Coronary artery (tissue), 2 donors: ENCODE data around the gene DRAM1.
A peak's percentile ranks its signal among the peaks of the same experiment; 100 is the strongest.

Source experiments
- DNase-seq: peaks from one replicate; pipeline ENCODE4 v3.0.0-alpha.2; 2017; ENCODE audit warnings: low spot score
- H3K27ac ChIP-seq, 2 donors: fragments of 200-600 bp; sonication (generic); one replicate each; pipeline ENCODE4 v1.5.1; 2016 to 2019
- H3K4me3 ChIP-seq: fragments of 200-600 bp; sonication (generic); 2 replicates; pipeline ENCODE4 v1.5.1; 2016; ENCODE audit warnings: mild to moderate bottlenecking, moderate library complexity
- TF ChIP-seq, protein P1 (sequence below): fragments of 200-600 bp; sonication (generic); IDR thresholded peaks from one replicate; pipeline ENCODE4 v1.5.1; 2019; ENCODE audit warnings: antibody characterized with exemption

DRAM1 gene

DNA sequence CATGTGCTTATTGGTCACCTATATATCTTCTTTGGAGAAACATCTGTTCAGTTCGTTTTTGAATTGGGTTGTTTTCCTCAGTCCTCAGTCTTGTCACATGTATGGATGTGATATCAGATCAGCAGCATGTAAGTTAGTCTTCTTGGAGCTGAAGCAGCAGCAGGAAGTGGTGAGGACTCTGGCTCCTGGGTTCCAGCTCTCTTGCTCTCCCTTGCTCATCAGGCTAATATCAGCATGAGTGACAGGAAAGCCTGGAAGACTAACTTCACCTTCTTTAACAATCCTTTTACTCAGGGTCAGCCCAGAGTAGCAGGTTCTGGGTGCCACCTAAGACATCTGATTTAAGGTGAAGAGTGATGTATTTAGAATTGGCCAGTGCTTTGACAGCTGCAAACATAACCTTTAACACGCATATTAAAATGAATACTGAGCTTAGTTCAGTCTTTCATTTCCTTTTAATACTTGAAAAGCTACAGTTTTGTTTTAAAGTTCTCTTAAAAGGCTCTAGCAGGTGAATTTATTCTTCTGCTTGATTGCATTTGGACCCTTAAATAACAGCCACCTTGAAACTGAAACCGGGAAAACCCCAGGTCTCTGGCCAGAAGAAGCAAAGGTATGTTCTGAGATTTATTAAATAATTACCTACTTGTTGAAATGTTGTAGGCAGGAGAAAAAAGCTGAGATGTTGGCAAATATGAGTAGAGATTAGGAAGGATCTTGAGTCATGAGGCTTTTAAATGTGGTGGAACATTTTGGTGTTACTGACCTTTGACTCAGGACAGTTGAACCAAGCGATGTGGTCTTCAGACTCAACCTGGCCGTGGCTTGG, 54.3 kb downstream of the DRAM1 start:
- no peak for DNase-seq
- Histone ChIP-seq H3K27ac (no peak overlapping the region), H3K4me3 (no peak overlapping the region)
- TF ChIP-seq, protein P1, sequence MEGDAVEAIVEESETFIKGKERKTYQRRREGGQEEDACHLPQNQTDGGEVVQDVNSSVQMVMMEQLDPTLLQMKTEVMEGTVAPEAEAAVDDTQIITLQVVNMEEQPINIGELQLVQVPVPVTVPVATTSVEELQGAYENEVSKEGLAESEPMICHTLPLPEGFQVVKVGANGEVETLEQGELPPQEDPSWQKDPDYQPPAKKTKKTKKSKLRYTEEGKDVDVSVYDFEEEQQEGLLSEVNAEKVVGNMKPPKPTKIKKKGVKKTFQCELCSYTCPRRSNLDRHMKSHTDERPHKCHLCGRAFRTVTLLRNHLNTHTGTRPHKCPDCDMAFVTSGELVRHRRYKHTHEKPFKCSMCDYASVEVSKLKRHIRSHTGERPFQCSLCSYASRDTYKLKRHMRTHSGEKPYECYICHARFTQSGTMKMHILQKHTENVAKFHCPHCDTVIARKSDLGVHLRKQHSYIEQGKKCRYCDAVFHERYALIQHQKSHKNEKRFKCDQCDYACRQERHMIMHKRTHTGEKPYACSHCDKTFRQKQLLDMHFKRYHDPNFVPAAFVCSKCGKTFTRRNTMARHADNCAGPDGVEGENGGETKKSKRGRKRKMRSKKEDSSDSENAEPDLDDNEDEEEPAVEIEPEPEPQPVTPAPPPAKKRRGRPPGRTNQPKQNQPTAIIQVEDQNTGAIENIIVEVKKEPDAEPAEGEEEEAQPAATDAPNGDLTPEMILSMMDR = no peak

- TF ChIP-seq, protein P1 = no peak
- Histone ChIP-seq H3K27ac (peak overlapping the region in 1 of 2 donors; percentile 82), H3K4me3 (no peak overlapping the region)
- DNase-seq = no peak
Observed at GRCh38 chr12:101933866-101934514, 56.6 kb downstream of the DRAM1 start.

DNA sequence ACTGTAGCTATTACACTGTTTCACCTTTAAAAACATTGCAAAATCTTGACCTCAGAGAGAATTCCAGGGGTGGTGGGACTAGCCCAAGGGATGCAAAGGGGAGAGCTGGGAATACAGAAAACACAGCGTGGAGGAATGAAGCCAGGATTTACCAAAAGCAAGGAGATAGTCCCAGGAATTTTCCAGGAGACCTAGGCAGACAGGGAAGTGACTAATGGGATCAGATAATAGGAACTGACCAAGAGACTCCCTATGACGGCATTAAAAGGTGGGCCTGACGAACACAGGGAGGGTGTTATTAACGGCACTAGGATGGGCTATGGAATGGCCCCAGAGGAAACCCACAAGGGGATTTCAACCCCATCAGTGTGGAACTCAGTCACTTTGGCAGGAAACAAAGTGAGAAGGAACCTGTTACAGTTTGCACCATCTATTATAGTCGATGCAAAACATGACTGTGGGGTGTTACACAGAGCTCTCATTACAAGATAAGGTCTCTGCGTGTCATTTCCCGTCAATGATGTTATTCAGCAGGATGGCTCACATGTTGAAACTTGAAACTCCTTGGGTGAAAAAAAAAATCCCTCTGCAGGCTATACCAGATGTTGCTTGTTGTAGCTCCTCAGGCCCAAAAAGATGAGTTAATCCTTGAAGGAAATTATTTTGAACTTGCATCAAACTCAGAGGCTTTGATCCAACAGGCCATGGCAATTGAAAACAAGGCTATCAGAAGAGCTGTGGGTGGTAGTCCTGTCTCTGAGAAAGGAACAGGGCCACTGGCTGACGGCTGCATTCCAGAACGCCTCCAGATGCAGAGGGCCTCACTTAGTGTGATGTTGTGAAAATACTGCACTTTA, 58.7 kb downstream of the DRAM1 start:
- Histone ChIP-seq H3K4me3 (no peak overlapping the region), H3K27ac (peak overlapping the region; percentile 18 to 82)
- TF ChIP-seq, protein P1 = no peak
- DNase-seq = peak; percentile 79

- no peak for DNase-seq
- Histone ChIP-seq H3K4me3 (no peak overlapping the region), H3K27ac (peak overlapping the region in 1 of 2 donors; percentile 82)
- TF ChIP-seq, protein P1 = no peak
Observed at GRCh38 chr12:101939306-101939705, 61.9 kb downstream of the DRAM1 start.

- DNase-seq = no peak
Observed at GRCh38 chr12:101939856-101940265, 62.5 kb downstream of the DRAM1 start.

DNA sequence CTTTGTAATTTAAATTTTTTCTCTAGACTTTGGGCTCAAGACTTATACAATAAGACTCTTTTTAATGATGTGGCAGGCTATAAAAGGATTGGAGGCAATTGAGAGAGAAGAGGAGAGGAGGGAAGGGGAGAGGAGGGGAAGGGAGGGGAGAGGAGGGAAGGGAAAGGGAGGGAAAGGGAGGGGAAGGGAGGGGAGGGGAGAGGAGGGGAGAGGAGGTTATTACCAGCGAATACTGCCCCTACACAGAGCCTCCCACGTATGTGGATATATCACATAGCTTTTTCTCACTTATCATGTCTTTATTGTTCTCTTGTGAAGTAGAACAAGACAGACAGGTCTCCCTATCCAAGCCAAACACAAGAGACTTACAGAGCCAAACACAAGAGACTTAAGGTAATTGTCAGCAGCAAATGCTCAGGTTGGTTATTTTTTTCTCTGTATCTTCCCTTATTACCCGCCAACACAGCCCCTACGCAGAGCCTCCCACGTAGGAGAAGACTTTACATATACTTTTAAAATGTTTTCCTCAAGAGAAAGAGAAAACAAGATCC, 63.1 kb downstream of the DRAM1 start:
- DNase-seq = no peak
- Histone ChIP-seq H3K4me3 (no peak overlapping the region), H3K27ac (peak overlapping the region in 1 of 2 donors; percentile 75)
- TF ChIP-seq, protein P1 = no peak

More at GRCh38 chr12:101939856-101940265, 62.5 kb downstream of the DRAM1 start:
- TF ChIP-seq, protein P1 = peak; percentile 16
- Histone ChIP-seq H3K27ac (peak overlapping the region in 1 of 2 donors; percentile 82), H3K4me3 (no peak overlapping the region)
